H1 (cell line): Measurements from ENCODE around the gene PRDM15. TPM values are rescaled to one million over a fixed set of nuclear protein-coding genes. Genes with fewer than 3 reads are reported as not detected.

ENCODE experiments used
- BCL11A ChIP-seq, 2 experiments: IDR thresholded peaks; one replicate each; pipeline ENCODE4 v1.6.1; 2011; ENCODE audit warnings: low read depth in 2 of 2, low read length in 2 of 2, mild to moderate bottlenecking in 2 of 2
- CHD7 ChIP-seq: fragments of 300-600 bp; sonication (generic); IDR thresholded peaks from 2 replicates; pipeline ENCODE4 v1.7.1; 2012; ENCODE audit warnings: low read length, moderate library complexity, mild to moderate bottlenecking, inconsistent platforms; ENCODE audit not compliant: insufficient replicate concordance
- GABPA ChIP-seq: IDR thresholded peaks from 2 replicates; pipeline ENCODE4 v1.6.1; 2011; ENCODE audit warnings: mild to moderate bottlenecking, low read length, moderate library complexity, borderline replicate concordance; ENCODE audit not compliant: insufficient read depth
- KDM5A ChIP-seq: fragments of 200-600 bp; IDR thresholded peaks from 2 replicates; pipeline ENCODE4 v1.7.1; 2012; ENCODE audit warnings: mild to moderate bottlenecking, low read length, inconsistent platforms, mixed read lengths
- POLR2A ChIP-seq, 2 experiments: IDR thresholded peaks; 1 replicate in 1 of 2; 2 replicates in 1 of 2; pipeline ENCODE4 v1.6.1; 2011; ENCODE audit warnings: low read depth in 2 of 2, low read length in 2 of 2, mild to moderate bottlenecking in 2 of 2; ENCODE audit errors: control extremely low read depth in 1 of 2
- RFX5 ChIP-seq: IDR thresholded peaks from 2 replicates; pipeline ENCODE4 v1.6.1; 2011; ENCODE audit warnings: low read depth, low read length, improper control_type of control experiment, borderline replicate concordance
- SAP30 ChIP-seq: fragments of 300-600 bp; sonication (generic); IDR thresholded peaks from 2 replicates; pipeline ENCODE4 v1.7.1; 2012; ENCODE audit warnings: low read length, moderate library complexity, mild to moderate bottlenecking, inconsistent platforms; ENCODE audit not compliant: insufficient read depth, insufficient replicate concordance
- SP2 ChIP-seq: IDR thresholded peaks from 2 replicates; pipeline ENCODE4 v1.6.1; 2012; ENCODE audit warnings: mild to moderate bottlenecking, low read length, inconsistent platforms
- SP4 ChIP-seq: IDR thresholded peaks from 2 replicates; pipeline ENCODE4 v1.6.1; 2012; ENCODE audit warnings: low read length, inconsistent platforms
- TCF12 ChIP-seq: IDR thresholded peaks from 2 replicates; pipeline ENCODE4 v1.6.1; 2011; ENCODE audit warnings: low read depth, mild to moderate bottlenecking, low read length
- polyA plus RNA-seq, 7 experiments: library from polyadenylated mRNA; depleted of rRNA in 3 of 7; stranded (reverse) in 5 of 7; unstranded in 2 of 7; fragments of >200 nt in 5 of 7; fragments of 200-250 nt in 2 of 7; gene quantifications; 1 replicate in 5 of 7; 2 replicates in 1 of 7; 4 replicates in 1 of 7; pipeline versions ENCODE4 v1.2.1 to v1.2.3, GENCODE V29; 2011 to 2013; ENCODE audit warnings: missing spikeins in 2 of 7, mixed read lengths in 2 of 7
- total RNA-seq: library from RNA; stranded (reverse); fragmentation: NEBNext Ultra II Directional; extraction: Animal tissue kit (Norgen Biotek cat#: 25700); gene quantifications from 2 replicates; pipeline ENCODE4 v1.2.1, GENCODE V29; 2021

Gene PRDM15
- total and polyA plus RNA-seq, 2 of the 8 experiments (the other 6 are each of a cell fraction or from before 2014, with no cell fraction given) = 9.7 to 10.5 TPM

GRCh38 chr21:41777951-41778815 lies 101.0 kb downstream of the PRDM15 start (continued):
- TF ChIP-seq CHD7 (no peak), SAP30 (no peak), GABPA (no peak; the same call in 1 of the 2 replicates), RFX5 (no peak), POLR2A (IDR thresholded peaks at IDR 0.05; ENCODE audit: control extremely low read depth in 1 of 2, low read depth in 2 of 2, low read length in 2 of 2) (no peak; a peak in 1 of 3 replicates), SP2 (no peak), TCF12 (no peak), SP4 (no peak), BCL11A (IDR thresholded peaks at IDR 0.05; ENCODE audit: low read depth in 2 of 2, low read length in 2 of 2) (no peak), KDM5A (no peak)
